Measurements from ENCODE around the gene DUSP8. TPM values are rescaled to one million over a fixed set of nuclear protein-coding genes. Genes with fewer than 3 reads are reported as not detected.
"Not testable (repeated sequence)": the region's sequence is repeated elsewhere in the genome, so short reads cannot be mapped to it uniquely, and the experiment has no call there.

DUSP8 gene
- polyA plus RNA-seq, 2 of the 4 experiments (the other 2 are of a cell fraction), result 0.72 to 2.6 TPM

GRCh38 chr11:1511937-1512496, 60.1 kb downstream of the DUSP8 start:
- TF ChIP-seq MAFK (IDR thresholded peaks at IDR 0.05; ENCODE audit: partially characterized antibody) (no peak), JUNB (IDR thresholded peaks at IDR 0.05) (no peak)
- POLR2A ChIA-PET, result no interaction called here
- Histone ChIP-seq H3K27ac (no peak overlapping the region), H3K9me3 (no peaks in the 10 kb centered on the region), H3K4me3 (no peak overlapping the region), H3K4me1 (peaks cover 7% of the 10 kb centered on the region; the same call in 1 of the 3 replicates), H3K4me2 (no peak overlapping the region)
- CTCF ChIA-PET, result interaction anchor here (0.8 to 1.0 kb wide), 2 partner anchors 35 to 141 kb away, joined by 3 to 4 read pairs; no protein-coding TSS in a partner anchor
- DNase-seq (ENCODE audit: low read depth in 1 of 2, low spot score in 1 of 2) (no peak), FAIRE-seq (no peak), ATAC-seq (no peak)
- WGBS (ENCODE audit: missing lambda C conversion rate), result 82% methylated on average over 12 of the region's 12 CpGs

GRCh38 chr11:1510928-1511327, 61.1 kb downstream of the DUSP8 start:
- no peak overlapping the region for H3K4me3 ChIP-seq
- FAIRE-seq (no peak), ATAC-seq (no peak), DNase-seq (ENCODE audit: low read depth in 1 of 2, low spot score in 1 of 2) (no peak)
- no peak overlapping the region for H3K4me2 ChIP-seq
- H3K9me3 ChIP-seq, result no peaks in the 10 kb centered on the region
- CTCF ChIA-PET, result interaction anchor here (1.0 kb wide), 1 partner anchor 36 kb away, joined by 4 read pairs; no protein-coding TSS in a partner anchor
- H3K27ac ChIP-seq, result no peak overlapping the region
- peaks cover 7% of the 10 kb centered on the region; the same call in 1 of the 3 replicates for H3K4me1 ChIP-seq
- TF ChIP-seq MAFK (IDR thresholded peaks at IDR 0.05; ENCODE audit: partially characterized antibody) (no peak), GATA3 (IDR thresholded peaks at IDR 0.05; ENCODE audit: borderline replicate concordance) (no peak), CTCF (IDR thresholded peaks at IDR 0.05) (no peak), KDM5A (IDR thresholded peaks at IDR 0.05) (no peak), KDM1A (IDR thresholded peaks at IDR 0.05; ENCODE audit: low read depth) (no peak), JUNB (IDR thresholded peaks at IDR 0.05) (no peak), HDAC2 (IDR thresholded peaks at IDR 0.05) (no peak), REST (IDR thresholded peaks at IDR 0.05) (no peak), HOXB13 (CRISPR knock-in tag; IDR thresholded peaks at IDR 0.05; ENCODE audit: low read depth) (no peak), RAD21 (conservative IDR thresholded peaks at IDR 0.05 in 1 of 2, IDR thresholded peaks at IDR 0.05 in 1 of 2) (no peak), PHF8 (IDR thresholded peaks at IDR 0.05; ENCODE audit: borderline replicate concordance, low read depth) (no peak), FOSB (CRISPR knock-in tag; IDR thresholded peaks at IDR 0.05) (no peak), BHLHE40 (IDR thresholded peaks at IDR 0.05; ENCODE audit: low read depth, low read length) (no peak), CEBPB (IDR thresholded peaks at IDR 0.05) (no peak)
- 79% methylated on average over 10 of the region's 11 CpGs for WGBS (ENCODE audit: missing lambda C conversion rate)
- POLR2A ChIA-PET, result interaction anchor here (1.0 kb wide), 1 partner anchor 8 kb away, joined by 4 read pairs; no protein-coding TSS in a partner anchor

- H3K4me1 ChIP-seq; FAIRE-seq; H3K9me3 ChIP-seq; ATAC-seq; H3K27ac ChIP-seq; POLR2A ChIA-PET; H3K4me3 ChIP-seq; CTCF ChIA-PET; H3K4me2 ChIP-seq; DNase-seq (ENCODE audit: low read depth in 1 of 2, low spot score in 1 of 2): not testable (repeated sequence)
- 86% methylated on average over 3 of the region's 18 CpGs for WGBS (ENCODE audit: missing lambda C conversion rate)
These were observed 61.7 kb downstream of the DUSP8 start for GRCh38 chr11:1510351-1510750.

Measured in A549 (cell line).